HUDEP-2 (cell line): ENCODE data around the gene LRRC49.

Source experiments
- DNase-seq, 76 experiments: peaks; one replicate each; lab custom pipeline; 2025; ENCODE audit not compliant: unreplicated experiment in 76 of 76; lab: John Stamatoyannopoulos, UW

LRRC49 gene

DNA sequence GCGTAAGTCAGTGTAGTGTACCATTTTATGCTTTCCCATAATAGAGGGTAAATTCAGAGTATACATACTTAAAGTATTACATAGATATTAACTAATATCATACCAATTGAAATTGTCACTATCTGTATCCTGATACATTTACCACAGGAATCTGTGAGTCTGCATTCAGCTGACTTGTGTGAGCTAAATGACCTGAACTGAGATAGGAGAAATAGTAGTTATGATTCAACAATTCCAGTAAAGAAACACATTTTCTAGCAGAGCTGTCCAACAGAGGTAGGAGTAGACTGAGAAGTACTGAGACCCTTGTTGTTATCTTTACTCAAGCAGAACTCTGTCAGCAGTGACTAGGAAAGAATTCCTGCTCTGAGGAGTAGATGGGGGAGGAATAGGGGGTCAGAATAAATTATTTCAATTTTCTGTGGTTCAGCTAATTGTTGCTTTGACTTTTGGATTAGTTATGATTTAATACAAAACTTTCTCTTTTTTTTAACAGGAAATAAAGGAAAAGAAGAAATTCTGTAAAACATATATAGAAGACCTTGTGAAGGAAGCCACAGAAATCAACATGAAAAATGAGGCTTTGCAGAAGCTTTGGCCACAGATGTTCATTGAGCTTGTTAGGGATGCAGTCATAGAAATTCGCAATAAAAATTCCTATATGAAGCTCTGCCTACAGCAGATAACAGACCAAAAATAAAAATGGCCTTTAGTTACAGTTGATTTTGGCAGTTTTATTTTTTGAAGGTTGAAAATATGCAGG lies 156.5 kb downstream of the LRRC49 start:
- no peak for DNase-seq

DNA sequence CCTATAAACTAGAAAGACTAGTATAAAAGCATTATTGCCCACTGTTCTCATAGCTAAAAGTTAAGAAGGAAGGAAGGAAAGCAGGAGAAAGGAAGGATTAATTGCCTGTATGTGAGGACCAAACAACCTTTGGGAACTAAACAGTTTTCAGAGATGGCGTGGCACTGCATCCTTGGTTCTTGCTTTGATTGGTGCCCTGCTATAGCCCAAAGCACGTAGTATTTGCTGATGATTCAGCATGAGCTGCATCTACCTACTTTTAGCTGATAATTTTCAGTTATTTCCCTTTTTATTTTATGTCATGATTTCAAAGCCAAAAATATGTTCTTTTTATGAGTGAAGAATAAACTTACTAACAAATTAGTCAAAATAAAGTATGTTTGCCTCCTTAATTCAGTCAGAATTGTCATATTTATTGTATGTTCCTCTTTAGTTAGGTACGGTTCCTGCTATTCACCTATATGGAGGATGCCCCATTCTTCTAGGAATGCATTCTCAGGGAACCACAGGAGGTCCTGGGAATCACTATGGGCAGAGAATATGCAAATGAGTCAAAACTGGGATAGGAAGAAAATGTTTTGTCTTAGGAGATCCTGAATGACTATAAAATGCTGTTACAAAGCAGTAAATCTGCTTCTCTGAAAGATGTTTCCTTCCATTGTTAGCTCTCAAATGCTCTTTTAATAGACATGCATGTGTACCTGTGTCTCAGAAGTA lies 157.2 kb downstream of the LRRC49 start:
- no peak for DNase-seq

DNA sequence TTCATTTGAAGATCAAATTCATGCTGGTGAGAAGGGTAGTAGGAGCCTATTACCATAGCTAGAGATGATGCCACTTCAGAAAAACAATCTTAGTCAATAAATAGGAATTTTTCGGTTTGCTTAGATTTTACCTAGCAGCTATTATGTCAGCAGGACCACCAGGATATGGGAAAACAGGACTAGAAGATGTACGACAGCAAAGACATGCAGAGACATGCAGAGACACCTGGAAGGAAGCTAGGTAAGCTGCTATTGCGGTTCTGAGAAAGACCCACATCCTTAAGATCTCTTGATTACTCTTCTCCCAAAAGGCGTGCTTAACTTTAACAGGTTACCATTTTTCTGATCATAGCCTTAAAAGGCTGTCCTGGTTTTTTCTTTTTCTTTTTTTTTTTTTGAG lies 157.8 kb downstream of the LRRC49 start:
- no peak for DNase-seq

GRCh38 chr15:71051539-71051938 lies 158.9 kb downstream of the LRRC49 start:
- DNase-seq, result no peak

- no peak for DNase-seq
Observed at GRCh38 chr15:71052356-71052755, 159.7 kb downstream of the LRRC49 start.

DNA sequence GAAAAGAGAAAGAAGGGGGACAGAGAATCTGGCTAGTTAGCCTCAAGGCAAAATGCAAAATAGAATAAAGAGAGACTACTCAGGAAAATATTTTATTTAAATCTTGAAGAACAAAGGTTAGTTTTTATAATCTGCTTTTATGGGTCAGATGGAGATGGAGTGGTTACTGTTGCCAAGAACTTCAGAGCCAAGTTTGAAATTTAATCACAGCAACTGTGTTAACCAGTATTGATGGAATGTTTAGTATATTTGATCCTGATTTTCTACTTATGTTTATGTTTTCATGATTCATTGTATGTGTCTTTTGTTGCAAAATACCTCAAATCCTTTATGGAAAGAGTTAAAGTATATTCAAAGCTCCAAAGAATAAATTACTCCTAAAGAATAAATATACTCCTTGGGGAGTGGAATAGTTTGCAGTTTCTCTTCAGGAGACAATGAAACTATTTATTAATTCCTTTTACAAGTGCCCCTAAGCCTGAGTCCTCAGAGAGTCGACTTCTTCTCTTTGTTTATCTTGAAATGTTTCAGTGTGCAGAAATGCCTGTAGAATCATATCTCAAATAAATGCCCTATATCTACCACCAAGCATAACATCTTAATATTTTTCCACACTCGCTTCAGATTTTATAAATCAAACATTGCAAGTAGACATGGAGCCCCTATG lies 161.8 kb downstream of the LRRC49 start:
- no peak for DNase-seq

GRCh38 chr15:71055461-71055860 lies 162.8 kb downstream of the LRRC49 start:
- peak in 1 of 76 experiments; percentile 6 for DNase-seq

- no peak for DNase-seq
Observed at GRCh38 chr15:71056111-71056510, 163.5 kb downstream of the LRRC49 start.

DNA sequence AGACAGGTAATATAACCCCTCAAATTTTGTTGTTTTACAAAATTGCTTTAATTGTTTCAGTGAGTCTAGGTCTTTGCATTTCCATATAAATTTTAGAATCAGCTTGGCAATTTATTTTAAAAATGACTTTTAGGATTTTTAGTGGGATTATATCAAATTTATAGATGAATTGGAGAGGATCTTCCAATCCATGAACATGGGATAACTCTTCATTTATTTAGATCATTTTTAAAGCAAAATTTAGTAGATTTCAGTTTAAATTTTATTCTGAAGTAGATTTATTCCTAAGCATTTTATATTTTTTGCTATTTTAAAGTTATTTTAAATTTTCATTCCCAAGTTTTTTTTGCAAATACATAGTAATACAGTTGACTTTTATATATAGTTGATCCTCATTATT lies 164.5 kb downstream of the LRRC49 start:
- DNase-seq, result no peak

- no peak for DNase-seq
Observed at GRCh38 chr15:71057581-71057980, 165.0 kb downstream of the LRRC49 start.

- DNase-seq, result no peak
Observed at GRCh38 chr15:71060983-71061382, 168.4 kb downstream of the LRRC49 start.

DNA sequence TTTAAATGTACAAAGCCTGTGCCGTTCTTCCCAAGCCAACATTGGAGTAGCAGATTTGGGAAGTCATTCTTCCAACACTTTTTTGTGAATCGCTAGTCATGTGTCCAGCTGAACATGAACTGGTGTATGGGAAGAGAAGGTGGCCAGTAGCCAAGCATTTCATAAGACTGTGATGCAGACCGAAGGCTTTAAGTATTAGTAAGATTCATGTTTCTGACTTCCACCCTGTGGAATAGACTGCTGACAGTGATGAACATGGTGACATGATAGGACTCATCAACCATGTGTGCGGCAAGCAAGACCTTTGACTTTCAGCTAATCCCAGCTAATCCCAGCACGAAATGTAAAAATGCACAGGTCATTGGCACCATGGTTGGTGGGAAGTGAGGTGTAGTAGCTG lies 174.4 kb downstream of the LRRC49 start:
- no peak for DNase-seq

DNA sequence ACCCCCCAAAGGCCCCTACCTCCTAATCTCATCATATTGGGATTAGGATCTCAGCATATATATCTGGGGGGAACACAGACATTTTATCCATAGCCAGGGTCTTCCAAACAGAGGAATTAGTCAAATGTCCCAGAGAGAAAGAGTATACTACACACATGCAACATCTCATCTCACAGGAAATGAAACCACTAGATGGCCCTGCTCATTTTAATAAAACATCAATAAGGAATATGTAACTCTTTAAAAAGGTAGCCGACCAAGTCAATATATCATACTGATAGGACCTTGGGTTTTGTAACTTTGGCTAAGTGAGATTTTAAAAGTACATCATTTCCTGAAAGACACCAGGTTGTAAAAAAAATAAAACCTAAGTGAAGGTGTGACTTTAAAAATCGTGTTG lies 177.1 kb downstream of the LRRC49 start:
- DNase-seq, result no peak

- no peak for DNase-seq
Observed at GRCh38 chr15:71071529-71071928, 178.9 kb downstream of the LRRC49 start.

DNA sequence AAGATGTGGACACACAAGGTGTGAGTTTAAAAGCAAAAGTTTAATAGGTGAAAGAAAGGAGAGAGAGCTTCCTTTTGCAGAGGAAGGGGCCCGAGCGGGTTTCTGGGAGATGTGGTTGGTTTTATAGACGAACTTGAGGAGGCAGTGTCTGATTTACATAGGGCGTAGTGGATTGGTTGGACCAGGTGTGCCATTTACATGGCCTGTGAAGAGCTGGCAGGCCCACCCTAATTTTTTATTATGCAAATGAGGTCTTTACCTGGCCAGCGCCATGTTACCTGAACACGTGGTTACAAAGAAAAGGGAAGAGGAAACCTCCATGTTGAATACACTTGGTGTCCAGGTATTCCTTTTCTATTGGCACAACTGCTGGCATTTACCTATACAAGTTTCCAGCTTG lies 179.8 kb downstream of the LRRC49 start:
- no peak for DNase-seq

DNA sequence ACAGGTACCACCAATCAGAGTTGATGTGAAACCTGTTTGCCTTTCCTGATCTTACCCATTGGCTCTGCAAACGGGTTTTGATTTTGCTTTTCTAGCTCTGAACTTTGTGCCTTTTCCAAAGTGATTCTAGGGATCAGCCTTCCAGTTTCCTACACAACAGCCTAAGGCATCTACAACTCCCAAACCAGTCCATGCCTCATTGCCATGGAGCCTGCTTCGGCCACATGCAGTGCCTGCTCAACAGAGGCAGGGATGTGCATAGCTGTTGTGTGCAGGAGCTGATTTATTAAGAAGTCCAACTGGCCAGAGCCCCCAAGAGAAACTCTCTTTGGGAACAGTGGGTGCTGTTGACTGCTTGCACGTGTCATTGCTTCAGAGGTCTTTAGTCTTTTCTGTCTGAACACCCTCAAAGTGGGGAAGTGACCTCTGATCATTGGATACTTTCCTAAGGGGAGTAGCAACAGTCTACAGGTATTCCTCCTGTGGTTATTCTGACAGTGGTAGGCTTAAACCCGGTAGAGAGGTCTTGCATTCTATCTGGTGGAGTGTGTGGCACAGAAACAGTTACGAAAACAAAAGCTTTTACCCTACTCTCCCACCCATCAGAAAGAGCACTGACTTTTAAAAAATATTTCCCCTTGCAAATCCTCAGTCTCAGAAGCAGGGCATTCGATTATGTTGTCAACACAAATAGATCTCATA lies 186.0 kb downstream of the LRRC49 start:
- no peak for DNase-seq

GRCh38 chr15:71079208-71080044 lies 186.8 kb downstream of the LRRC49 start:
- no peak for DNase-seq

DNA sequence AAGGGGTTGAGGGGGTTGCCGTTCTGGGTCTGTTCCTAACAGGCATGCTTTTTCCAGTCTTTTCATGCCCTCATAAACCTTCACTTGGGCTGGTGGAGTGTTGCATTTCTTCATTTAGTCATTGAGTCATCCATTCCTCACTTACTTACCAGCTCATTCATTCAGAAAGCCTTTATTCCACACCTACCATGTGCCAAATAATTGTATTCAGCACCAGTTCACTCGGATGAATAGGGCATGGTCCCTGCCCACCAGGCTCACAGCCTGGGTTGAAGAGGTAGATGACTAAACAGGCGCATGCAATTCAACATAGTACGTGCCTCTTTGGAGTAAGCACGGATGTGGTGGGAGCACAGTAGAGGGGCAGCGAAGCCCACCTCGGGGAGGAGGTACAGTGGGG lies 187.5 kb downstream of the LRRC49 start:
- DNase-seq, result no peak

DNA sequence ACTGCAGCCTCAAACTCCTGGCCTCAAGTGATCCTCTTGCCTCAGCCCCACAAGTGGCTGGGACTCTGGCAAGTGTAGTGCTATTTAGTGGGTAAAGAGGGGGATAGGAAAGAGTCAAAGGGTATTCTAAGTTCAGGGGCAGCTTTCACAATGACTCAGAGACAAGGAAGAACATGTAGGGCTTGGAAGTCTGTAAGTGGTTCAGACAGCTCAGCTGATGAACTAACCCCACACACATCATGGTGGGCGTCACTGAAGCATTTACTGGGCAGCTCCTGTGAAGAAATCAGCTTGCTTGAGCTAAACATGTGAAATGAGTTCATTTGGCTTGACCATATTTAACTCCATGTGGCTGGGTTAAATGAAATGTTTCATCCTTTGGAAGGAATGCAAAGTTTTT lies 188.1 kb downstream of the LRRC49 start:
- no peak for DNase-seq

- DNase-seq, result no peak
Observed at GRCh38 chr15:71082803-71083202, 190.2 kb downstream of the LRRC49 start.
